Tibial nerve (tissue), 4 donors: ENCODE results near the gene LRRC28.

Experiments
- CTCF ChIP-seq, 5 experiments: fragments of 200-600 bp in 3 of 5; fragments of 450-650 bp in 2 of 5; sonication (generic) in 3 of 5; IDR thresholded peaks; one replicate each; pipeline ENCODE4 v1.5.1; 2016 to 2019; ENCODE audit warnings: antibody characterized with exemption in 5 of 5, mild to moderate bottlenecking in 3 of 5, moderate library complexity in 2 of 5
- EP300 ChIP-seq, 2 donors: sonication (generic); formaldehyde crosslinking; IDR thresholded peaks; one replicate each; pipeline ENCODE4 v1.6.1; 2017; ENCODE audit warnings: antibody characterized with exemption in 2 of 2, mild to moderate bottlenecking in 1 of 2
- POLR2A ChIP-seq, 2 donors: fragments of 450-650 bp; IDR thresholded peaks; one replicate each; pipeline ENCODE4 v1.6.1; 2017; ENCODE audit warnings: antibody characterized with exemption in 2 of 2, mild to moderate bottlenecking in 2 of 2, moderate library complexity in 2 of 2

- no peak for TF ChIP-seq EP300 (IDR thresholded peaks at IDR 0.05)
- no peak for TF ChIP-seq CTCF (IDR thresholded peaks at IDR 0.05)
- no peak for TF ChIP-seq POLR2A (IDR thresholded peaks at IDR 0.05)
Measured at GRCh38 chr15:99282586-99282985, 31.3 kb downstream of the LRRC28 start.
